Body of pancreas (tissue), 4 donors: ENCODE measurements around the gene ELOVL7. TPM values are rescaled to one million over a fixed set of nuclear protein-coding genes. Genes with fewer than 3 reads are reported as not detected.

Experiments used
- ATAC-seq: fragments of 150-250 bp; one replicate; pipeline ENCODE4 v1.9.1; 2016
- DNase-seq, 4 donors: peaks; one replicate each; pipeline ENCODE4 v3.0.0-alpha.2; 2019
- H3K27ac ChIP-seq, 4 donors: fragments of 200-600 bp; sonication (generic); 1 replicate in 3 of 4; 2 replicates in 1 of 4; pipeline versions ENCODE4 v1.5.1 to v1.6.1; 2016 to 2019; ENCODE audit warnings: mild to moderate bottlenecking in 1 of 4, mixed read lengths in 1 of 4, moderate library complexity in 1 of 4
- H3K27me3 ChIP-seq, 2 donors: fragments of 200-600 bp; sonication (generic); one replicate each; pipeline ENCODE4 v1.6.0; 2016; ENCODE audit warnings: mild to moderate bottlenecking in 1 of 2
- H3K36me3 ChIP-seq, 2 donors: fragments of 200-600 bp; sonication (generic); replicated peaks in 1 of 2; 2 replicates each; pipeline ENCODE4 v1.5.1; 2016; ENCODE audit warnings: low read depth in 2 of 2; ENCODE audit not compliant: insufficient read depth in 1 of 2
- H3K4me1 ChIP-seq: fragments of 200-600 bp; sonication (generic); one replicate; pipeline ENCODE4 v1.6.0; 2016
- H3K4me3 ChIP-seq, 2 donors: fragments of 200-600 bp; sonication (generic); 1 replicate in 1 of 2; 2 replicates in 1 of 2; pipeline ENCODE4 v1.5.1; 2016 to 2019
- H3K9me3 ChIP-seq, 3 donors: fragments of 200-600 bp; sonication (generic); 1 replicate in 2 of 3; 2 replicates in 1 of 3; pipeline ENCODE4 v1.5.1; 2016
- POLR2A ChIP-seq, 3 donors: fragments of 450-650 bp; IDR thresholded peaks; one replicate each; pipeline ENCODE4 v1.6.1; 2016; ENCODE audit warnings: antibody characterized with exemption in 3 of 3, mild to moderate bottlenecking in 2 of 3
- WGBS, 2 donors: methylation state at CpG; one replicate each; pipeline ENCODE4 v1.1.5; 2017; 5-methylcytosine and 5-hydroxymethylcytosine counted together
- intact Hi-C: fragments of 100-400 bp; cut with DNase I; formaldehyde crosslinking; loops from one replicate; pipeline ENCODE4 v1.15.1; 2023
- total RNA-seq, 2 donors: library from RNA; depleted of rRNA; stranded (reverse); fragments of >200 nt; gene quantifications; one replicate each; pipeline ENCODE4 v1.1.0, GENCODE V29; 2016
- TF ChIP-seq, protein P1 (sequence below), 7 experiments: fragments of 450-650 bp in 4 of 7; fragments of 200-600 bp in 3 of 7; sonication (generic) in 3 of 7; IDR thresholded peaks; one replicate each; pipeline ENCODE4 v1.5.1; 2016 to 2019; ENCODE audit warnings: antibody characterized with exemption in 7 of 7

The ELOVL7 gene
- total RNA-seq, 2 donors from 2014 or later: 2.6 to 7.5 TPM

DNA sequence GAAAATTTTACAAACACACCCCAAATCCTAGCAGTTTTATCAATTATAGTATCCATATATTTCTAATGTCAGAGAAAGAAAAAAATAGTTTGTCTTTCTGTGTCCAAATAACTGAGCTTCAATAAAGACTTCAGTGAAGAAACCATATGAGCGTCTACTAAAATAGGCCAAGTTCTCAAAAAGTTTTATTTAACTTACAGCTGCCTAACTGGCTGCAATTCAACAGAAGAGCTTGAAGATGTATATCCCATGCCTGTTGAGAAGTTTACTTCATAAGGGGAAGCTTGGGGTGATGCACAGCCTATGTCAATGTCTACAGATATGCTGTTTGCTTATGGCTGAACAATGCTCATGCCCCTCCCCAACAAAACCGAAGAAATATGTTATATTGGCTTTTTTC lies 43.7 kb upstream of the ELOVL7 start:
- Histone ChIP-seq H3K27me3 (no peaks in the 10 kb centered on the region), H3K9me3 (no peaks in the 10 kb centered on the region), H3K4me1 (no peaks in the 10 kb centered on the region), H3K36me3 (no peaks in the 10 kb centered on the region), H3K27ac (no peak overlapping the region), H3K4me3 (no peak overlapping the region)
- no peak for ATAC-seq
- intact Hi-C loops: no loop called here
- TF ChIP-seq, protein P1, sequence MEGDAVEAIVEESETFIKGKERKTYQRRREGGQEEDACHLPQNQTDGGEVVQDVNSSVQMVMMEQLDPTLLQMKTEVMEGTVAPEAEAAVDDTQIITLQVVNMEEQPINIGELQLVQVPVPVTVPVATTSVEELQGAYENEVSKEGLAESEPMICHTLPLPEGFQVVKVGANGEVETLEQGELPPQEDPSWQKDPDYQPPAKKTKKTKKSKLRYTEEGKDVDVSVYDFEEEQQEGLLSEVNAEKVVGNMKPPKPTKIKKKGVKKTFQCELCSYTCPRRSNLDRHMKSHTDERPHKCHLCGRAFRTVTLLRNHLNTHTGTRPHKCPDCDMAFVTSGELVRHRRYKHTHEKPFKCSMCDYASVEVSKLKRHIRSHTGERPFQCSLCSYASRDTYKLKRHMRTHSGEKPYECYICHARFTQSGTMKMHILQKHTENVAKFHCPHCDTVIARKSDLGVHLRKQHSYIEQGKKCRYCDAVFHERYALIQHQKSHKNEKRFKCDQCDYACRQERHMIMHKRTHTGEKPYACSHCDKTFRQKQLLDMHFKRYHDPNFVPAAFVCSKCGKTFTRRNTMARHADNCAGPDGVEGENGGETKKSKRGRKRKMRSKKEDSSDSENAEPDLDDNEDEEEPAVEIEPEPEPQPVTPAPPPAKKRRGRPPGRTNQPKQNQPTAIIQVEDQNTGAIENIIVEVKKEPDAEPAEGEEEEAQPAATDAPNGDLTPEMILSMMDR (IDR thresholded peaks at IDR 0.05): no peak
- TF ChIP-seq POLR2A (IDR thresholded peaks at IDR 0.05): no peak
- no peak for DNase-seq
- 89 to 95% methylated on average over 2 of the region's 2 CpGs for whole genome bisulfite sequencing, 2 donors

DNA sequence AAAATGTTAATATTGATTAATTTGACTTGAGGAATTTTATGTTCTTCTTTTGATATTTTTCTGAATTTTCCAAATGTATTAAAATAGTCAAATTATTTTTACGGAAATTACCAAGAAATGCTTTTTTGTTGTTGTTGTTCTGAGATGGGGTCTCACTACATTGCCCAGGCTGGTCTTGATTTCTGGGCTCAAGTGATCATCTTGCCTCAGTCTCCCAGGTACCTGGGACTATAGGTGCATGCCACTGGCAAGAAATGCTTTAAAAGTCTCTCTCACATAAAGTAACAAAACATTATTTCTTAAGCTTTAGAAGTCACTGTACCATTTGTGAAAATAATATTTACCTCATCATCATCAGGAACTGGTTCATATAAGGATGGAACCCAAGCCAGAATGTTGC lies 43.0 kb upstream of the ELOVL7 start:
- no peak for DNase-seq
- Histone ChIP-seq H3K27me3 (no peaks in the 10 kb centered on the region), H3K4me1 (no peaks in the 10 kb centered on the region), H3K27ac (no peak overlapping the region), H3K4me3 (no peak overlapping the region), H3K9me3 (no peaks in the 10 kb centered on the region), H3K36me3 (no peaks in the 10 kb centered on the region)
- intact Hi-C loops: no loop called here
- TF ChIP-seq, protein P1 (IDR thresholded peaks at IDR 0.05): no peak
- TF ChIP-seq POLR2A (IDR thresholded peaks at IDR 0.05): no peak
- no peak for ATAC-seq
- 93 to 97% methylated on average over 1 of the region's 1 CpG for WGBS, 2 donors

DNA sequence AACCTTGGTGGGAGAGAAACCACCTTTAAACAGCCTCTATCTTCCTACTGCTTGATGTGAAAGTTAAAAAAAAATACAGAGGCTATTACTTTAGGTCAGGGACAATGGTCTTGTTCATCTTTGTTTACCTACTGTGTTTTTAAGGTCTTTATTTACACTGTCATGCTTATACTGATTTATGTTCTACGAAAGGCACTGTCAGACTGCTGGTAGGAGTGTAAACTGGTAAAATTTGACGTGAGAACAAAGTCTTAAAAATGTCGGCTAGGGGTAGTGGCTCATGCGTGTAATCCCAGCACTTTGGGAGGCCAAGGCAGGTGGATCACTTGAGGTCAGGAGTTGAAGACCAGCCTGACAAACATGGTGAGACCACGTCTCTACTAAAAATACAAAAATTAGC lies 42.1 kb upstream of the ELOVL7 start:
- H3K4me1 ChIP-seq: no peaks in the 10 kb centered on the region
- no peak overlapping the region for H3K4me3 ChIP-seq
- H3K27me3 ChIP-seq: no peaks in the 10 kb centered on the region
- ATAC-seq (no peak), DNase-seq (no peak)
- 82 to 83% methylated on average over 5 of the region's 5 CpGs for WGBS, 2 donors
- intact Hi-C loops: no loop called here
- no peak overlapping the region for H3K27ac ChIP-seq
- no peaks in the 10 kb centered on the region for H3K36me3 ChIP-seq
- TF ChIP-seq, protein P1 (IDR thresholded peaks at IDR 0.05): no peak
- no peak for TF ChIP-seq POLR2A (IDR thresholded peaks at IDR 0.05)
- H3K9me3 ChIP-seq: no peaks in the 10 kb centered on the region

DNA sequence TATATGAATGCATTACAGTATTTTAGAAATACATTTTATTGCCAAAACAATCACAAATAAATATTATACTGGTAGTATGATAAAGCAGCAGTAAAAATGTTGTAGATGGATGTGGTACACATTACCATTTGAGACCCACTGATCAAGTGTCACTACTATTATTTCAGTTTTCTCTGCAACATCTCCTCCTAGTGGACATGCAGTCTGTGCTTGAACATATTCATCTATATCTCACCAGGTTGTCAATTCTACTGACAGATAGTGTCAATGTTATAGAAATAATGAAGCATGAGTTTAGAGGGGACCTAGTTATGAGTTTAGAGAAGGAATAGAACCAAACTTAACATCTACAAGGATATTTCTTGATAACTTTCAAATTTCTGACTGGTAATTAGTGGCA lies 39.2 kb upstream of the ELOVL7 start:
- no peak overlapping the region for H3K4me3 ChIP-seq
- no peak overlapping the region for H3K27ac ChIP-seq
- H3K27me3 ChIP-seq: no peaks in the 10 kb centered on the region
- no peaks in the 10 kb centered on the region for H3K36me3 ChIP-seq
- TF ChIP-seq POLR2A (IDR thresholded peaks at IDR 0.05): no peak
- TF ChIP-seq, protein P1 (IDR thresholded peaks at IDR 0.05): peak in 6 of 7 experiments; percentile 18 to 54 (median 38)
- intact Hi-C loops: no loop called here
- no peaks in the 10 kb centered on the region for H3K9me3 ChIP-seq
- no peaks in the 10 kb centered on the region for H3K4me1 ChIP-seq
- ATAC-seq (no peak), DNase-seq (no peak)

DNA sequence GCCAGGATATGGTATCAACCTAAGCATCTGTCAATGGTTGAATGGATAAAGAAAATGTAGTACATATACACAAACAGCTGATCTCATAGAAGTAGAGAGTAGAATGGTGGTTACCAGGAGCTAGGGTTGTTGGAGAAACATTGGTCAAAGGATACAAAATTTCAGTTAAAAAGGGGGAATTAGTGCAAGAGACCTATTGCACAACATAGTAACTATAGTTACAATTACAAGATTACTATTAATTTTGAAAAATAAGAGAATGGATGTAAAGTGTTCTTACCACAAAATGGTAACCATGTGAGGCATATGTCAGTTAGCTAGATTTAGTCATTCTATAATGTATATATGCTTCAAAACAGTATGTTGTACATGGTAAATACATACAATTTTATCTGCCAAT lies 28.8 kb upstream of the ELOVL7 start:
- no peaks in the 10 kb centered on the region for H3K9me3 ChIP-seq
- intact Hi-C loops: no loop called here
- no peak for ATAC-seq
- no peaks in the 10 kb centered on the region for H3K36me3 ChIP-seq
- H3K4me3 ChIP-seq: no peak overlapping the region
- no peaks in the 10 kb centered on the region for H3K27me3 ChIP-seq
- no peaks in the 10 kb centered on the region for H3K4me1 ChIP-seq
- H3K27ac ChIP-seq: no peak overlapping the region
- no peak for DNase-seq
- TF ChIP-seq, protein P1 (IDR thresholded peaks at IDR 0.05): no peak
- TF ChIP-seq POLR2A (IDR thresholded peaks at IDR 0.05): no peak
